DND-41 (cell line): ENCODE results near the gene C7orf33.

Experiments
- CTCF ChIP-seq: IDR thresholded peaks from 2 replicates; pipeline ENCODE4 v1.5.1; 2012; ENCODE audit warnings: borderline replicate concordance, low read length, moderate library complexity, mild to moderate bottlenecking; ENCODE audit not compliant: poor library complexity, severe bottlenecking; ENCODE audit errors: extremely low read depth
- EZH2 ChIP-seq: IDR thresholded peaks from 3 replicates; pipeline ENCODE4 v1.6.1; 2012; ENCODE audit warnings: borderline replicate concordance, low read depth, mild to moderate bottlenecking, moderate library complexity, low read length, inconsistent platforms; ENCODE audit not compliant: severe bottlenecking

DNA sequence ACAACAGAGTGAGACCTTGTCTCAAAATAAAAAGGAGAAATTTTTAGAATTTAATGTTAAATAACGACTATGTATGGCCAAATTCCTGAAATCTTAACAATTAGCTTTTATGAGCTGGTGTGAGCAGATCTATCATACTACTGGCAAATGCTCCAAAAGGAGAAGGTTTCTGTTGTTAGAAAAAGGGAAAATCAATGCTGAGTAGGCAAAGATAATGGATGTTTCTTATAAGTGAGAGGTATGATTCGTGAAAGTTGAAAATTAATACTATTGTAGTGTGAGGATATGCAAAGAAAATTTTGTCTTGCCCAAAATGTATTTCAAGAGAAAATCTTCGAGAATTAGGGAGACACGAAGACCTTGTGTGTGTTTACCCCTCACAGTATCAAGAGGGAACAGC, 67.4 kb downstream of the C7orf33 start:
- no peak for TF ChIP-seq CTCF
- TF ChIP-seq EZH2: no peak
